SJCRH30 (cell line): Measurements from ENCODE around the gene PRPSAP1. TPM values are rescaled to one million over a fixed set of nuclear protein-coding genes. Genes with fewer than 3 reads are reported as not detected.
"Not testable (repeated sequence)": the region's sequence is repeated elsewhere in the genome, so short reads cannot be mapped to it uniquely, and the experiment has no call there.

Source experiments
- DNase-seq, 2 experiments: peaks; one replicate each; pipeline ENCODE4 v3.0.0-alpha.2; 2015 to 2020
- H3K27ac ChIP-seq: fragments of 250-450 bp; sonication (Bioruptor Pico); 2 replicates; pipeline ENCODE4 v1.5.1; 2020; ENCODE audit warnings: mild to moderate bottlenecking, moderate library complexity
- H3K27me3 ChIP-seq: fragments of 250-450 bp; sonication (Bioruptor Pico); 2 replicates; pipeline ENCODE4 v1.5.1; 2020; ENCODE audit warnings: mild to moderate bottlenecking, moderate library complexity
- H3K36me3 ChIP-seq: fragments of 250-450 bp; sonication (Bioruptor Pico); 2 replicates; pipeline ENCODE4 v1.5.1; 2020; ENCODE audit warnings: mild to moderate bottlenecking, moderate library complexity
- H3K4me1 ChIP-seq: fragments of 250-450 bp; sonication (Bioruptor Pico); 2 replicates; pipeline ENCODE4 v1.5.1; 2020; ENCODE audit warnings: mild to moderate bottlenecking, moderate library complexity
- H3K4me3 ChIP-seq: fragments of 250-450 bp; sonication (Bioruptor Pico); 2 replicates; pipeline ENCODE4 v1.5.1; 2020; ENCODE audit warnings: mild to moderate bottlenecking, moderate library complexity
- H3K9me3 ChIP-seq: fragments of 250-450 bp; sonication (Bioruptor Pico); replicated peaks from 2 replicates; pipeline ENCODE4 v1.5.1; 2020; ENCODE audit warnings: mild to moderate bottlenecking, moderate library complexity
- total RNA-seq: library from RNA; depleted of rRNA; stranded (reverse); fragments of >200 nt; shearing (Covaris generic); gene quantifications from 2 replicates; pipeline ENCODE4 v1.2.3, GENCODE V29; 2014

Gene PRPSAP1
- total RNA-seq, 1 experiment from 2014 or later: 69.3 TPM

DNA sequence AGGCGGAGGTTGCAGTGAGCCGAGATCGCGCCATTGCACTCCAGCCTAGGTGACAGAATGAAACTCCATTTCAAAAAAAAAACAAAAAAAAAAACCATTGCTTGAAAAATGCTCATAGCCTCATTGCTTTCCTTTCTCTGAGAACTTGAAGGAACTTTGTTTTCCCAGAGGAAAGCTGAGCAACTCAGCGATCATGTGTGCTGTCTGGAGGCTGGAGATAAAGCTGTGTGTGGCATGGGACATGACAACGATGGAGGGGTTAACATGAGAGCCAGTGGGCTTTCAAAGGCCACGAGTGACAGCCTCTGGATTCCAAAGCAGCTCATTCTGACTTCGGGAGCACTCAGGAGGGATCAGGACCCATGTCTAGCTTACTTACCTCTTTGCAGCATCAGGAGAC is 24.1 kb downstream of the PRPSAP1 start:
- Histone ChIP-seq H3K27ac (no peak overlapping the region), H3K4me3 (no peak overlapping the region), H3K4me1 (no peaks in the 10 kb centered on the region), H3K27me3 (no peaks in the 10 kb centered on the region), H3K9me3 (no peaks in the 10 kb centered on the region), H3K36me3 (peaks cover 57% of the 10 kb centered on the region)
- no peak for DNase-seq

DNA sequence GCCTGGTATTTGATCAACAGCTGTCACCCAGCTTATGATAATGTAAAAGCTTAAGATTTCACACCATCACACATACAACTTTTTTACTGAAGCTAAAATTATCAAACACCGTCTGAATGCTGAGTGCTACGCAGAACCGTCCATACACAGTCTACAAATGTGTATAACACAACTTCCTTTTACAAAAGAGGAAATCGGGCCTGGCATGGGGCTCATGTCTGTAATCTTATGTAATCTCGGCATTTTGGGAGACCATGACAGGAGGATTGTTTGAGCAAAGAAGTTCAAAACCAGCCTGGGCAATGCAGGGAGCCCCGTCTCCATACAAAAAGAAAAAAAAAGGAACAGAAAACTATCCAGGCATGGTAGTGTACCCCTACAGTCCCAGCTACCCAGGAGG is 26.0 kb downstream of the PRPSAP1 start:
- Histone ChIP-seq H3K4me1 (no peaks in the 10 kb centered on the region), H3K9me3 (no peaks in the 10 kb centered on the region), H3K27ac (no peak overlapping the region), H3K36me3 (peaks cover 65% of the 10 kb centered on the region), H3K4me3 (no peak overlapping the region), H3K27me3 (no peaks in the 10 kb centered on the region)
- no peak for DNase-seq

DNA sequence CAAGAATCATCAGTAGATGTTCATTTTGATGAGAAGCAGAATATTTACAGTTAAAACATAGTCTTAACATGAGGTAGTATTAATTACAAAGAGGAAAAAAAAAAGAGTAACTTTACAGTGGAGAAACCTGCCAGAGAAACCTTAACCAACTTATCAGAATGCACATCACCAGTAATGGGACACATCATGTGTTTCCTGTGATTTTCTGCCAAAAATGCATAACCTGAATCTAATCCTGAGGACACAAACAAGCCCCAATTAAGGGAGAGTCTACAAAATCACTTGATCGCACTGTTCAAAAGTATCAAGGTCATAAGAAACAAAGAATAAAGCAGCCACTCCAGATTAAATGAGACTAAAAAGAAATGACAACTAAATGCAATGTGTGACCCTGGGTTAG is 27.4 kb downstream of the PRPSAP1 start:
- Histone ChIP-seq H3K27me3 (no peaks in the 10 kb centered on the region), H3K36me3 (peaks cover 68% of the 10 kb centered on the region), H3K4me3 (no peak overlapping the region), H3K9me3 (no peaks in the 10 kb centered on the region), H3K4me1 (no peaks in the 10 kb centered on the region), H3K27ac (no peak overlapping the region)
- DNase-seq: no peak

DNA sequence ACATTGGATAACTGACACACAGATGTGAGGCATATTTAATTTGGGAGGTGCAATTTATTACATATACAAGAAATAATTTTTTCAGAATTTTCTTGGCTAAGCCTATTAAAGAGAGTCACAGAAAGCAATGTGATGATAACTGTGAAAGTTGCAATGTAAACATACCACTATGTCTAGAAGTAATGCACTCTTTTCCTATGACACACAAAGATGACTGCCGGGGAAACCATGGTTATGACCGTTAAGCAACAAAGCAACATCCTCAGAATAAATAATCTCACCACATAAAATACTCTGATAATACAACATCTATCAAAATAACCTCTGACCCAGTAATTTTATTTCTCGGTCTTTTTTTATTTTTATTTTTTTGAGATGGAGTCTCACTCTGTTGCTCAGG is 35.1 kb downstream of the PRPSAP1 start:
- no peak overlapping the region for H3K4me3 ChIP-seq
- no peak overlapping the region for H3K27ac ChIP-seq
- no peak for DNase-seq
- no peaks in the 10 kb centered on the region for H3K27me3 ChIP-seq
- H3K9me3 ChIP-seq: no peaks in the 10 kb centered on the region
- H3K4me1 ChIP-seq: no peaks in the 10 kb centered on the region
- H3K36me3 ChIP-seq: peaks cover 41% of the 10 kb centered on the region

DNA sequence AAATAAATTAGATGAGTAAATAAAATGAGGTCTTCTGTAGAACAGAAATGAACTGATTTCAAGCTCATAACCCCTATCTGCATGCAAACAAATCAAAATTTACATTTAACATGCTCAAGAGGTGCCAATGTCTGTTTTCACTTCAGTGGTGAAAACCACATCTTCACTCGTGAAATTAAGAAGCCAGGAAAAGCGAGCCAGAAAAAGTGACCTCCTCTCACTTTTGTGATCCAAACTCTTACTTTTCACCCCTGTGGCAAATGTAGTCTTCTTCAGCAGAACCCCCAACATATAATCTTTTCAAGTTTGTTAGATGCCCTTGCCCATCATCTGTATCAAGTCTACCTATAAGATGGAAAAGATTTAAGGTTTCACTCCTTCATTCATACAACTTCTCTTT is 36.2 kb downstream of the PRPSAP1 start:
- DNase-seq: no peak
- Histone ChIP-seq H3K36me3 (peaks cover 43% of the 10 kb centered on the region), H3K4me3 (no peak overlapping the region), H3K4me1 (no peaks in the 10 kb centered on the region), H3K27me3 (no peaks in the 10 kb centered on the region), H3K9me3 (no peaks in the 10 kb centered on the region), H3K27ac (no peak overlapping the region)

DNA sequence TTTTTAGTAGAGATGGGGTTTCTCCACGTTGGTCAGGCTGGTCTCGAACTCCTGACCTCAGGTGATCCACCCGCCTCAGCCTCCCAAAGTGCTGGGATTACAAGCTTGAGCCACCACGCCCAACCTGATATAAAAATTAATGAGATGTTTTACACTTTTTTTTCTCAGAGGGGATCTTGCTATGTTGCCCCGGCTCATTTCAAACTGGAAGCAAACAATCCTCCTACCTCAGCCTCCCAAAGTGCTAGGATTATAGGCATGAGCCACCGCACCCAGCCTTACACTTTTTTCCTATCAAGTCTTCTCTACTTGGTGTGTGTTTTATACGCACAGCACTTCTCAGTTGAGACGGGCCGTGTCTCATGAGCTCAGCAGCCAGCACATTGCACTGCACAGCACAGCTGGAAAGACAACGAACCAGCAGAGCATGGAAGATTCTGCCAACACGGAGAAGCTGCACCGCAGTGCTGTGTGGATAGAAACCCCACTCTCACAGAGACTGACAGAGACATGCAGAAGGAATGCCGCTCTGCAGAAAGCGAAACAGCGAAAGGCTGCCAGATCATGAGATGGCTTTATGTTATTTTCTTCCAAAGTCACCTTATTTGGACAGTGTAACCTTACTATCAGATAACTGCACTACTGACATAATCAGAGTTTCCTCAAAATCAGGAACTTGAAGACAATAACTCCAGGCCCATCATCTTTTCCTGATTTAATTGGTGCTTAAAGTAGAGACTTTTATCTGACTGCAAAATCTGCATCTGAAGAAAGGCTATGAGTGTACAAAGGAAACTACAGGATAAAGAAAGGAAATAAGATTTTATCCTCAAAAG is 39.1 kb downstream of the PRPSAP1 start:
- Histone ChIP-seq H3K27ac (no peak overlapping the region), H3K4me1 (no peaks in the 10 kb centered on the region)

DNA sequence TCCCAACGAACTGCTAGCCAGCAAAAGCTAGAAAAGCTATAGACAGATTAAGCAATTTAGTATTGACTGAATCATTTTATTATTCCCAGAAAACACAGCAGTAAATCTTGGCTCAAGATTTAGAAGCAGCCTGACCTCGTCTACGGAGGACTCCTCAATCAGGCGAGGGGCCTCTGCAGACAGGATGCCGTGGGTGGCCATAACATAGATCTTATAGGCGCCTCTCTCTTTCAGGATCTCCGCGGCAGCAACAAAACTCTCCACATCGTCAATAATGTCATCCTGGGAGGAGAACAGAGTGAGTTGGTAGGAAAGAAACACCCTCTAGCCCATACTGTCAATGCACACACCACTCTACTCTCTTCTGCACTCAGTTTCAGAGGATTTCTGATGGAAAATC is 41.0 kb downstream of the PRPSAP1 start:
- no peak overlapping the region for H3K27ac ChIP-seq
- H3K9me3 ChIP-seq: no peaks in the 10 kb centered on the region
- H3K36me3 ChIP-seq: peaks cover 51% of the 10 kb centered on the region
- H3K4me1 ChIP-seq: no peaks in the 10 kb centered on the region
- no peak for DNase-seq
- no peaks in the 10 kb centered on the region for H3K27me3 ChIP-seq
- H3K4me3 ChIP-seq: no peak overlapping the region

More for the DNA sequence above, 39.1 kb downstream of the PRPSAP1 start:
- peaks cover 41% of the 10 kb centered on the region for H3K36me3 ChIP-seq
- H3K4me3 ChIP-seq: no peak overlapping the region
- H3K9me3 ChIP-seq: no peaks in the 10 kb centered on the region
- DNase-seq: no peak
- no peaks in the 10 kb centered on the region for H3K27me3 ChIP-seq

DNA sequence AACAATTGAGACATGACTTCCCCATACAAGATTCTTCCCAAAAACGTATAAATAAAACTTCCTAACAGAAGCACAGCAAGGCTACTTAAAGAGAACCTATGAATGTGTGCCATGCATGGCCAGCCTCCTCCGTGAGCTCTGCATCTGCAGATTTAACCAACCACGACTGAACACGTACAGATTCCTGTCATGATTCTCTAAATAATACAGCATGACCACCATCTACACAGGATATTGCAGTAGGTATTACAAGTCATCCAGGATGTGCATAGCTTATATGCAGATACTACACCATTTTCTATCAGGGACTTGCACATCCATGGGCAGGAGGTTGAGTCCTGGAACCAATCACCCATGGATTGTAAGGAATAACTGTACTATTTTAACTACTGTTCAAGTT is 44.3 kb downstream of the PRPSAP1 start:
- no peaks in the 10 kb centered on the region for H3K9me3 ChIP-seq
- H3K4me1 ChIP-seq: no peaks in the 10 kb centered on the region
- H3K27me3 ChIP-seq: no peaks in the 10 kb centered on the region
- DNase-seq: no peak
- no peak overlapping the region for H3K4me3 ChIP-seq
- peaks cover 37% of the 10 kb centered on the region for H3K36me3 ChIP-seq
- no peak overlapping the region for H3K27ac ChIP-seq

DNA sequence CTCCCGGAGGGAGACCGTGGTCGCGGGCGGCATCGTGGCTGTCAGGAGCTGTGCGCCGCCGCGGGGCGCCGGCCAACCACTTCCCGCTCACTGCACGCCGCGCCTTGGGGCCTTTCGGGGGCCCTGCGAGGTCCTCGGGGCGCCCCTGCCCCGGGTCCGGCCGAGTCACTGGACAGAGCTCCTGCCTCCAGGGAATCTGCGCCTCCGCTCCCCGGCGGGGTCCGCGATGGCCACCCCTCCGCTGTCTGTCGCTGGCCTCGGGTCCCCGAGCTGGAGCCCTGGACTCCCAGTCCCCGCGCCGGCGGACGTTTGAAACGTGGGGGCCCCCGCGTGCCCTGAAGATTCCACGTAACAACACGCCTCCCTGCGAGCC is 45.8 kb downstream of the PRPSAP1 start, which contains the start of gene QRICH2:
Gene QRICH2 (minus strand): TSS at position 311 of the 373 bp plus-strand sequence. CDS start 278 bp downstream, at position 33.
- peaks cover 27% of the 10 kb centered on the region for H3K36me3 ChIP-seq
- no peak within 1 kb of the TSS for H3K27ac ChIP-seq
- H3K9me3 ChIP-seq: no peaks in the 10 kb centered on the region
- H3K27me3 ChIP-seq: no peaks in the 10 kb centered on the region
- no peaks in the 10 kb centered on the region for H3K4me1 ChIP-seq
- H3K4me3 ChIP-seq: no peak within 1 kb of the TSS
- DNase-seq: no peak

DNA sequence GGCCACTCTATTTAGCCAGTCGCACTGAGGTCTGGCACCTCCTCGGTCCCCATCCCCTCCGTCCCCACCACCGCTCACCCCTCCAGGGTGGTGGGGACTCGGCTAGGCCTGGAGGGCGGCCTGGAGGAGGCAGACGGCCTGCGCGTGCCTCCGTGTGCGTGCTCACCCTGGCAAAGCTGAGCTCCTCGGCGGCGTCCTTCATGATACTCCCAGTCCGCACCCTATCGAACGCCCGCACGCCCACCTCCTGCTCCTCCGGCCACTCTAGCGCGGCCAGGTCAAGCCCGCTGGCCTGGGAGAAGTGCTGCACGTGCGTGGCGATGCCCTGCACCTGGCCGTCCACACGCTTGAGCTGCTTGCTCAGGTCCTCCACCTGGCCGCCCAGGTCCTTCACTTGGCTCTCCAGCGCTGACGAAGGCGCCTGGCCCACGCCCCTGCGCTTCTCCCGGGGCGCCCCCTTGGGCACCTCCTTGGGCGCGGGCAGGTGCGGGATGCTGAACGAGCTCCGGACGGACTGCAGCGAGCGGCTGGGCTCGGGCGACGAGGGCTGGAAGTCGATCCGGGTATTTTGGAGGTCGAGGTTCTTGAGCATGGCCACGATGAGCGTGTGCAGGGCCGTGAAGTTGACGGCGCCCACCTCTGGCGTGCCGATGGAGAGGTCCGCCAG is 46.3 kb downstream of the PRPSAP1 start:
- Histone ChIP-seq H3K4me1 (no peaks in the 10 kb centered on the region), H3K9me3 (no peaks in the 10 kb centered on the region), H3K27me3 (no peaks in the 10 kb centered on the region), H3K4me3 (no peak overlapping the region), H3K36me3 (peaks cover 22% of the 10 kb centered on the region), H3K27ac (no peak overlapping the region)
- no peak for DNase-seq

DNA sequence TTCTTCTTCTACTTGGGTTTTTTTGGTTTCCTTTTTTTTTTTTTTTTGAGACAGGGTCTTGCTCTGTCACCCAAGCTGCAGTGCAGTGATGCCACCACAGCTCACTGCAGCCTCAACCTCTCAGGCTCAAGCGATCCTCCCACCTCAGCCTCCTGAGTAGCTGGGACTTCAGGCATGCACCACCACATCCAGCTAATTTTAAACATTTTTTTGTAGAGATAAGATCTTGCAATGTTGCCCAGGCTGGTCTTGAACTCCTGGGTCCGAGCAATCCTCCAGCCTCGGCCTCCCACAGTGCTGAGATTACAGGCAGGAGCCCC is 48.6 kb downstream of the PRPSAP1 start:
- not testable (repeated sequence) for H3K9me3 ChIP-seq, H3K4me1 ChIP-seq, H3K27me3 ChIP-seq, H3K4me3 ChIP-seq, DNase-seq, H3K27ac ChIP-seq
- peaks cover 15% of the 10 kb centered on the region for H3K36me3 ChIP-seq

DNA sequence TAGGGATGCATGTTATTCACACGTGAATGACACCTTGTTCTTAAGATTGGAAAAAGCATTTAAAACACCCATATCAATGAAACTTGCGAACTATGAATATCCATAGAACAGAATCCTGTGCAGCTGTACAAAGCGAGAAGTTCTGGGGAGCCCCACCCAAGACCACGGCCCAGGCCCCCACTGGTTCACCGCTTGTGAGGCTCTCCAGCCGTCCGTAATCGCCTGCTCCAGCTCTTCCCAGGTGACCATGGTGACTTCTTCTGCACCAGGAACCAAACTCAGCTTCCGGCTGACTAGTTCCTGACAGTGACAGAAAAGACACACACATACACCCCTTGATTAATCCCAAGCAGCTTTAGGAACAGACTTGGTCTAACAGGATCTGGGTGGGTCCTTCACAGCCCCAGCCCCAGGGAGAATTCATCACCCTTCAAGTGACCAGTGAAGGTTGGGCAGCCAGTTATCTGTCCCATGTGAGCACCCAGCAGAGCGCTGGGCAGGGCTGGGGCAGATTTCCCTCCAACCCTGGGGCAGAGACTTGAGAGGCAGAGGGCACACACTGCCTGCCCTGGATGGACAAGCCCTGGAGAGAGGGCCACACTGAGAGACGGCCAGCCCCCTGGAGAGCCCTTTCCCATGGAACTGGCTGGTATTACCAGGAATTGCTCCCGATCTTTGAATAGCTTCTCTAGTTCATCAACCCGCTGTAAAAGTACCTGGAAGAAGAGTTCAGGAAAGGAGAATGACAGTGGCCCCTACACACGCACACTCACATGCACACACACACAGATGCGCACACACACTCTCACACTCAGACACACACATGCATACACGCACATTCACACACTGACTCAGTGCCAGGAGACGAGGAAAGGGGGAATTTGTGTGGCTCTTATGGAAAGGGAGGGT is 49.2 kb downstream of the PRPSAP1 start:
- DNase-seq: no peak
- H3K4me1 ChIP-seq: no peaks in the 10 kb centered on the region
- peaks cover 14% of the 10 kb centered on the region for H3K36me3 ChIP-seq
- H3K27me3 ChIP-seq: no peaks in the 10 kb centered on the region
- H3K4me3 ChIP-seq: no peak overlapping the region
- H3K9me3 ChIP-seq: no peaks in the 10 kb centered on the region
- no peak overlapping the region for H3K27ac ChIP-seq

DNA sequence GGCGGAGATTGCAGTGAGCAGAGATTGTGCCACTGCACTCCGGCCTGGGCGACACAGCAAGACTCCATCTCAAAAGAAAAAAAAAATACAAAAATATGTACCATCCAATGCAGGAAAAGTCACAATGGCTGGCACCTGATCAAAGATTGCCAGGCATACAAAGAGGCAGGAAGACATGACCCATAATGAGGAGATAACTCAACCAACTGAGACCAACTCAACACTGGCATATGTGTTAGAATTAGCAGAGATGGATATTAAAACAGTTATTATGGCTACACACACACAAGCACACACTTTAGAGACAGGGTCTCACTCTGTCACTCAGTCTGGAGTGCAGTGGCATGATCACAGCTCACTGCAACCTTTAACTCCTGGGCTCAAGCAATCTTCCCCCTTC is 56.3 kb downstream of the PRPSAP1 start:
- Histone ChIP-seq H3K4me1 (0 out of 2 replicates have a peak, but pooled peaks cover 2% of the 10 kb centered on the region), H3K27ac (no peak overlapping the region), H3K4me3 (no peak overlapping the region), H3K27me3 (no peaks in the 10 kb centered on the region), H3K9me3 (no peaks in the 10 kb centered on the region), H3K36me3 (no peaks in the 10 kb centered on the region)
- DNase-seq: no peak

DNA sequence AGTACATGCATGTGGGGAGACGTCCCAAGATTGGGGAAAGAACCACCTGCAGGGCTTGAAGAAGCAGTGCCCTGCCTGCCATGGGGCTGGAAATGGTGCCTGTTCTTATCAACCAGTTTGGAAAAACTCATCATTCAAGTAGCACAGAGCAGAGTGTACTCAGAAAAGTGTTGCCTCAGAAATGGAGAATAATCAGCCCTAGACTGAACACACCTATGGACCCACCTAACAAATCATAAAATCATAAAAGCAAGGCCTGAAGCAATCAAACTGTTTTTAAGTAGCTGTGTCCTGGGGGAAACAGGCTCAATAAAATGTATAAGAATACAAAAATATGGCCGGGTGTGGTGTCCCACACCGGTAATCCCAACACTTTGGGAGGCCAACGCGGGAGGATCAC is 56.8 kb downstream of the PRPSAP1 start:
- Histone ChIP-seq H3K9me3 (no peaks in the 10 kb centered on the region), H3K27ac (no peak overlapping the region), H3K36me3 (no peaks in the 10 kb centered on the region), H3K4me3 (no peak overlapping the region), H3K4me1 (0 out of 2 replicates have a peak, but pooled peaks cover 2% of the 10 kb centered on the region), H3K27me3 (no peaks in the 10 kb centered on the region)
- no peak for DNase-seq

DNA sequence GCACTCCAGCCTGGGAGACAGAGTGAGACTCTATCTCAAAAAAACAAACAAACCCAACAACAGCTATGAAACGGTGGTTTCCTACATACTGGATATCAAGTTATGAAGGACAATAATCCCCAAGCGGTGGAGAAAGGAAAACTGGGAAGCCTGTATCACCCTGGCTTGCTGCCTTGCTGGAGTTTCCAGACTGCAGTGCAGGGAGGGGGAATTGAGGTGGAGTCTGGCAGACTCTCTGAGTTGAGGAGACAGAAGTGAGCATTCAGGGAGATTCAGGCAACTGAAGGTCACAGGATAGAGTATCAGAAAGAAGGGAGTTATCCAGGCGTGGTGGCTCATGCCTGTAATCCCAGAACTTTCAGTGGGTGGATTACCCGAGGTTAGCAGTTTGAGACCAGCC is 57.5 kb downstream of the PRPSAP1 start:
- no peak for DNase-seq
- Histone ChIP-seq H3K27me3 (no peaks in the 10 kb centered on the region), H3K27ac (no peak overlapping the region), H3K4me3 (no peak overlapping the region), H3K9me3 (no peaks in the 10 kb centered on the region), H3K4me1 (0 out of 2 replicates have a peak, but pooled peaks cover 2% of the 10 kb centered on the region), H3K36me3 (no peaks in the 10 kb centered on the region)
